ENCODE results near the gene PSMB8.
"Not testable (repeated sequence)": the region's sequence is repeated elsewhere in the genome, so short reads cannot be mapped to it uniquely, and the experiment has no call there.

The PSMB8 gene

DNA sequence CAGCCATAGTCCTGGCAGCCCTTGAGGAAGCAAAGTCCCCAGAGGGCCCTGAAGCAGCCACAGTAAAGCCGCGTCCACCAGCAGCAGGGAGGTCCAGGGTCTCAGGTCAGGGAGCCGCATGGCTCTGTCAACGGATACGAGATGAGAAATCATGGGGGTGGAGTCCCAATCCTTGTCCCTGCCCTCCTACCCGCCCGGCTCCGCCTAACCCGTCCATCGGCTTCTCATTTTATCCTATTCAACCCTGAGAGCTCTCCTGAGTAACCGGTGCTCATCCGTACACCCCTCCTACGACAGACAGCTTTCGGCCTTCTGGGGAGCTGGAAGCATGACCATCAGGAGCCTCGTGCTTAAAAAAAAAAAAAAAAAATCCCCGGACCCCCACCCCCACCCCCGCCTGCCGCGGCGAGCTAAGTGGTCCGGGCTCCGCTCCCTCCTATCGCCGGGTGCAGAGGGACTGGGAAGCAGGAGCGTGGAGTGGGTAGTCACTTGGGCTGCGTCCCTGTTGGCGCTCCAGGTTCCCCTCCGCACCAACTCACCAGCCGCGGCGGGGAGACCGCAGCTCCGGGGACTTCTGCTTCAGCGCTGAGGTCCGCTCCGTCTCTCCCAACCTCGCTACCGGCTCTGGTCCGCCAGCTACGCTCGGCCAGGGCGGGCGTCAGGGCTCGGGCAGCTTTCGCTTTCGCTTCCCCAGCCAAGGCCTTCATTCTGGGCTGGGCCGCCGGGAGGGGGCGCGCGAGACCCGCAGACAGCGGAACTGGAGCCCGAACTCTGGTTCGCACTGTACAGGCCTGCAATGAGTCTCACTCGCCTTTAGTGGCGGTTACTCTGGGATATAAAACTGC, 5.5 kb downstream of the PSMB8 start, which contains the start of gene TAP2:
Gene TAP2 (minus strand): TSS at position 626 of the 845 bp plus-strand sequence. CDS start 506 bp downstream, at position 120.
- peak; percentile 97 to 99 for DNase-seq (ENCODE audit: low read depth in 1 of 2, low spot score in 1 of 2)

DNA sequence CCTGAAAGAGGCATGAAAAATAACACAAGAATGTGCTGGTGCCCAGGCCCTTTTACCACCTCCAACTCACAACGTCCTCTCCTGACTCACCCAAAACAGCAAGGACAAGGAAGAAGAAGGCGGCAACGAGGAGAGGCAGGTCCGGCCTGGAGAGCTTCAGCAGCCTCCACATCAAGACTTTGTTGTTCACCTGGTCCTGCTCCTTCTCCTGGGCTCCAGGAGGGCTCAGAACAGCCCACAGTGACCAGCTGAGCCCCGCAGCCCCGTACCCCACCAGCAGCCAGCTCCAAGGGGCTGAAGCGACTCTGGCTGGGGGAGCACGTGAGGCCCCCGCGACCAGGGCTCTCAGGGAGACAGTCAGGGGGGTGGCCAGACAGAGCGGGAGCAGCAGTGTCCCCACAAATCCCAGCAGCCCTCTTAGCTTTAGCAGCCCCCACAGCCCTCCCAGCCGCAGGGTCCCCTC, 6.2 kb downstream of the PSMB8 start:
- no peak for DNase-seq (ENCODE audit: low read depth in 1 of 2, low spot score in 1 of 2)

DNA sequence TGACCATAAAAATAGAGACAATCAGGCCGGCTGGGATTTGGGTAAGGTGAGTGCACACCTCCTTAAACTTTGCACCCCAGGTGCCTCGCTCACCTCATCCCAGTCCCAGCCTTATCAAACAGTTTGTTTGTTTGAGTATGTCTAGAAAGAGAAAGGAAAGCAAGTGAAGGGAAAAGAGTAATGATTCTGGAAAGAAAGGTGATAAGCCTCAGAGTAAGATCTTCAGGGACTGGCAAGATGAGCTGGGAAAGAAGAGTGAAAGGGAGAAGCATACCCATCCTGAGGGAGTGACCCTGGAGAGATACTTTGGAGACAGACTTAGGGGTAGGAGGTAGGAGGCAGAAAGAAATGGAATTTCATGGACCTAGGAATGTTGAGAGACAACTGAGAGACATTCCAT, 7.0 kb downstream of the PSMB8 start:
- no peak for DNase-seq (ENCODE audit: low read depth in 1 of 2, low spot score in 1 of 2)

DNA sequence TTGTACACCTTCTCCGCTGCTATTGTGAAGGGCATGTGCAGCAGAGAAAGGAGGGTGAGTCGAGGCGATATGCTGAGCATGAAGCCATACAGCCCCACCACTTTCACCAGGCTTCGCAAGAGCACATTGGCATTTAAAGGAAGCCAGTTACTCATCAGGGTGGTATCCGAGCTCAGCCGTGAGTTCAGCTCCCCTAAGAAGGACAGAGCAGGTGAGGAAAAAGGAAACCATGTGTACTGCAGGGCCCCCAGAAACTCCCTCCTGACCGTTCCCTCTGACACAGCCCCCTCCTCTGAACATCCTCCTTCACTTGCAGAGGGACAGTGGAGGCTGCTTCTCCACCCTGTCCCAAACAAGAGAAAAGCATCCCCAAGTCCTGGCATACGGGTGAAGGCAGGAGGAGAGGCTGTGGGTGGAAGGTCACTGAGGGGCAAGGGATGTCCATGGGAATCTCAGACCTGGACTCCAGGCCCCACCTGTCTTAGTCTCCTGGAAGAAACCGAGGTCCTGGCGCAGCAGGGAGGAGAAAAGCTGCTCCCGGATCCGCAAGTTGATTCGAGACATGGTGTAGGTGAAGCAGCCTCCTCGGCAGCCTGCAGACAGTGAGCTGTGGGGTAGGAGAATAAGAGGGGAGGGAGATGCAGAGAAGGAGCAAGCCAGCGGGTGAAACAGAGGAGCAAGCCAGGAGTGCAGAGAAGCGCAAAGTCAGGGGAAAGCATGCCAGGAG, 8.5 kb downstream of the PSMB8 start:
- DNase-seq (ENCODE audit: low read depth in 1 of 2, low spot score in 1 of 2): no peak

DNA sequence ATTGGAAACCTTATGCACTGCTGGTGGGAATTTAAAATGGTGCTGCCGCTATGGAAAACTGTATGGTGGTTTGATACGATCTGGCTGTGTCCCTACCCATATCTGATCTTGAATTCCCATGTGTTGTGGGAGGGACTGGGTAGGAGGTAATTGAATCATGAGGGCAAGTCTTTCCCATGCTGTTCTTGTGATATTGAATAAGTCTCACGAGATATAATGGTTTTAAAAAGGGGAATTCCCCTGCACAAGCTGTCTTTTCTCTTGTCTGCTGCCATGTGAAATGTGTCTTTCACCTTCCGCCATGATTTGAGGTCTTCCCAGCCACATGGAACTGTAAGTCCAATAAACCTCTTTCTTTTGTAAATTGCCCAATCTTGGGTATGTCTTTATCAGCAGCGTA, 10.2 kb downstream of the PSMB8 start:
- no peak for DNase-seq (ENCODE audit: low read depth in 1 of 2, low spot score in 1 of 2)

DNA sequence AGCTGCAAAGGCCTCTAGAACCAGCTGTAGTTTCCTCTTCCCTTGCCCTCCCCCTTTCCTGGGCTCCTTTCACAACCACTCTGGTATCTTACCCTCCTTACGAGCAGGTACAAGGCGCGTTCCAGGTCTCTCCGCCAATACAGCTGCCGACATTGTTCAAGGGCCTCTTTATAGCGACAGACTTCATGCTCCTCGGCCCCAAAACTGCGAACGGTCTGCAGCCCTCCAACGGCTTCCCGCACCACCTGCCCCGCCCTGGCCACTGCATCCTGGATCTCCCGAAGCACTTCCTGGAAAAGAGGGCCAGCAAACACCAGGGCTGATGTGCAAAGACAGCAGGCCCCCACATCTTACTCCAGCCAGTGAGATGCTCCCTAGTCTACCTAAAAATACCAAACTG, 11.3 kb downstream of the PSMB8 start:
- DNase-seq (ENCODE audit: low read depth in 1 of 2, low spot score in 1 of 2): no peak

DNA sequence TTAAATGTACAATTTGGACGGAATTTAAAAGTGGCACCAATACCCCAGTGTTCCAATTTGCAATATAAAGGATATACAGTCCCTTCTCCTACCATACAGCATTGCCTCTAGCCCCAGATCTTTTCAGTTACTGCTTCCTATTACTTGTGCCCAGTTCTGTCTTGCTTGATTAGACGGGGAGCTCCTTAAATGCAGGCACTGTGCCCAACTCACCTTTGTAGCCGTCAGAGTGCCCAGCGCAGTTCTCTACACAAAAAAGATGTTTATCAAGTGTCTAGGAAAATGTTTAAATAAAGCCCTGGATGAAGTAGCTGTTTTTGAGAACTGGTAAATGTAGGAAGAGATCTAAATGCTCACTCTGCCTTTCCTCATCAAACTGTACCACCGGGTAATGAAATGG, 12.9 kb downstream of the PSMB8 start:
- DNase-seq (ENCODE audit: low read depth in 1 of 2, low spot score in 1 of 2): no peak

DNA sequence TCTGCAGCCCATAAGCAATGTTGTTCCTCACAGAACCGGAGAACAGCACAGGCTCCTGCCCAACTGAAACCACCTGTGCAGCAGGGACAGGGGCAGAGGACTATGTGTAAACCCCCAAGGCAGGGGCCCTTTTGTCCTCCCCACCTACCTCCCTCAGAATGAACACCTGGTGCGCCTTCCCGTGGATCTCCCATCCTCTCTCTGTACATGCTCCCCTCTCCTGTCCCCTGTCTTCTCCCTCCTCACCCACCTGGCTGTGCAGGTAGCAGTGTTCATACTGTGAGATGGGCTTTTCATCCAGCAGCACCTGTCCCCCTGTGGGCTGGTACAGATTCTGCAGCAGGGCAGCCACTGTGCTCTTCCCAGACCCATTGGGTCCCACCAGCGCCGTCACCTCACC, 13.8 kb downstream of the PSMB8 start:
- DNase-seq (ENCODE audit: low read depth in 1 of 2, low spot score in 1 of 2): no peak

DNA sequence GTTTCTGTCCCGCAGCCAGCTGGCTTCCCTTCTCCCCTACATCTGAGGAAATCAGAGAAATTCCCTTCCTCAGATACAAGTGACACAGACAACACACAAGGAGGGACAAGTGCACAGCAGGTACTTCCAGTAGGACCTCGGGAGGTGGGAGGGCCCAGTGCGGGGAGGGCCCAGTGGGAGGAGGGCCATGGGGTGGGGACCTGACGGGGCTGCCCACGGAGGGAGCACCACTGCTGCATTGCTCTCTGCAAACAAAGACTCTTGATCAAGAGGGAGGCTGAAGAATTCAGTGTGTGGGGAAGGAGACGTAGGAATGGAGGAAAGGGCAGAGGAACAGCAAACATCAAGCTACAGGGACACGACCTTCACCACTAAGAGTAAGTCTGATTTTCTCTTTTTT, 14.4 kb downstream of the PSMB8 start:
- no peak for DNase-seq (ENCODE audit: low read depth in 1 of 2, low spot score in 1 of 2)

DNA sequence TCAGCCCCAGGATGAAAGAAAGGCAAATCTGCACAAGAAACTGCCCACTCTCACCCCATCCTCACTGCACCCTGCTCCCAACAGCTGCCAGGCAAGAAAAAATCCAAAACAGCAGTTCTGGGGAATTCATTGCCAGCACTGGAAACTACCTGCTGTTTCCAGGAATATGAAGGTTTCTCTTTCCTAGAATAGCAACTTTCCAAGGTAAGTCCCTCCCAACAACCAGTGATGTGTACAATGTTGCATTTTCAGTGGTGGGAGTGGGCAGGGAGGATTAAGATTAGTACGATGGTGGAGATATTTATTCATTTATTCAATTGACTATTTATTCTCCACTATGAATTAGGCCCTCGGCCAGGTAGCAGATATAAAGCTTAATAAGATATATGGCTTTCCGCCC, 16.8 kb downstream of the PSMB8 start:
- DNase-seq (ENCODE audit: low read depth in 1 of 2, low spot score in 1 of 2): no peak

DNA sequence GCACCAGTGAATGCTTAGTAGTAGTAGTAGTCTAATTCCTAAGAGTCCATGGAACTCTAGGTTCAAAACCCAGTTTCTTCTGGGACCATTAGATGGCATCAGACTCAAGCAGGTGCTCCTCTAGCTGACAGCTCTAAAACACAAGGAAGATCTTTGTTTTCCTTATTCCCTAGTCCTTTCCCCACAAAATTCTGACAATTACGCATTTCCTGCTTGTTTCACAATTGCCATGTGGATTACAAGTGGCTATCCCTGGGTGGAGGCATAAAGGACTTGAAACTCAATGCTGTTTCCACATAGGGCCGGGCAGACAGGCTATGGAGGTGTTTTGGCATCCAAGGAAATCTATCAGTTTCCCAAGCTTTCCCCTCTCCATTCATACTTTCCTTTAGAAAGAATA, 17.9 kb downstream of the PSMB8 start:
- no peak for DNase-seq (ENCODE audit: low read depth in 1 of 2, low spot score in 1 of 2)

DNA sequence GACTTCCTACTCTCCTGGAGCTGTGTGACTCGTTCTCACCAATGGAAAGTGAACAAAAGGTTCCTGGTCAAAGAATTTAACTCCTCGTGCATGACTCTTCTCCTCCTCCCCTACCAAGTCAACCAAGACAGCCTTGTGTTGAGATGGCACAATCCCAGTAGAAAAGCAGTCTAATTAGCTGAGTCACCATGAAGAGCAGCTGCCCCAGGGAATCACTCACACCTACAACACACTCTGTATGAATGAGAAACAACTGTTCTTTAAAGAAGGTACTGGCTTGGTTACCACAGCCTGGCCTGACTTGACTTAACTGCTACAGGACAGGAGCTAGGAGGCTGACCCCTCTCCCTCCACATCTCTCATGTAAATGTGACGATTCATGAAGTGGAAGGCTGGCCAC, 24.1 kb downstream of the PSMB8 start:
- no peak for DNase-seq (ENCODE audit: low read depth in 1 of 2, low spot score in 1 of 2)

DNA sequence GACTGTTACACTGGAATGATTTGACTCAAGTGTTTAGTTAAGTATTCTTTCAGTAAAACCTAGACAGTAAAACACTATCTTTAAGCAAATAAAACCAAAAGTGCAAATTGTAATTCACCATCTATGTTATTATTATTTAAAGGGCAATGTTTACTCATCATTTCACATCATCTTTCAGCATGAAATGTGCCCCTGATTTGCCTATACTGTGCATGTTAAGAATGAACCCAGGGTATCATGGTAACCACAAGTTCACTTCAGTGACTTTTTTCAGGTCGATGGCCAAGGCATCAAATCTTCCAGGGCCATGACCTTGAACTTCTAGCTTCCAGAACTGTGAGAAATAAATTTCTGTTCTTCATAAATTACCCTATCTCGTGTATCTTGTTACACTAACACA, 25.0 kb downstream of the PSMB8 start:
- DNase-seq (ENCODE audit: low read depth in 1 of 2, low spot score in 1 of 2): no peak

DNA sequence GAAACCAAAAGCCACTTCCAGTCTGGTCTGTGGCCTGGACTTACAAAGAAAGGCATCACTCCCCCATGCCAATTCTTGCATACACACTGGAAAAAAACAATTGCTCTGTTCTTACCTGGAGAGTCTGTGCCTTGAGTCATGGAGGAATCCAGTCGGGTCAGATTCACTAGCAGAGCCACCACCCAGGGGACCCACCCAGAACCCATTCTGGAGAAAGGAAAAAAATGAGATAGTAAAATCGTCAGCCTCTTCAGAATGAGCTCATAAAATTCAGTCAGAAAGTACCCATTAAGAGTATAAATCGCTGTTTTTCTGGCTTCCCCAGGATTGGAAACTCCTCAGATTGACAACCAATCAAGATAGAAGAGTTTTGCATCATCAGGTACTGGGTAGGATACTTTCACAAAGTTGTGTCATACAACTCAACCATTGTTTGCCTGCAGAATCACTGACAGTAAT, 27.1 kb downstream of the PSMB8 start, which contains the start of gene HLA-DOB:
Gene HLA-DOB (minus strand): TSS at position 257 of the 459 bp plus-strand sequence. CDS start 51 bp downstream, at position 206.
- no peak for DNase-seq (ENCODE audit: low read depth in 1 of 2, low spot score in 1 of 2)

DNA sequence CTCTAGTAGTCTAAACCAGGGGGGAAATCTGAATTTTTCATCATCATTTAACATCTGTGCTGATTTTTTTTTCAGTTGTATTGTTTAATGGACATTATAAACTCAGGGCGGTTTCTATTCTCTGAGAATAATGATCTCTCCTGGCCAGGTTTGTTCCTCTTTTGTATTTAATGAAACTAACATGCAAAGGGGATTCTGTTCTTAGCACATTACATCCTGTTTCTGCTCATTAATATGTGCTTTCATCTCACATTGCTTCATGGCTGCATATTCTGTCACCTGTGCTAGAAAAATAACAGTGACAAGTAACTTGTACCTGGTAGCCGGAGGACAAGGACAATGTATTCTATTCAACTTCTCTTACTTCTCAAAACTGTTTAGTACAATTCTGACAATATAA, 27.9 kb downstream of the PSMB8 start:
- DNase-seq (ENCODE audit: low read depth in 1 of 2, low spot score in 1 of 2): no peak

DNA sequence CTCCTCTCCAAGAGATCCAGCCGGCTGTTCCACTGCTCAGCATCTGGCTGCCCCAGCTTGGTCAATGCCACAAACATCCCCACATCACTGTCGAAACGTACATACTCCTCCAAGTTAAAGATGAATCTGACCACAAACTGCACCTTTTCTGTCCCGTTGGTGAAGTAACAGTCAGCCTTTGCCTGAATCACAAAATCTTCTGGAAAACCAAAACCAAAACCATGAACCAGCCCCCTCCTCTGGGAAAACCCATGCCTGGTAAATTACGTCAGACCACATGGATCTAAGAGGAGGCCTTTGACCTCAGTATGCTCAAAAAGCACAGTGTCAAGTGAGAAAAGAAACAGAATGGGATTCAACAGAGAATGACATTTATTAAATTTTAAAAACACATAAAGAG, 28.7 kb downstream of the PSMB8 start:
- DNase-seq (ENCODE audit: low read depth in 1 of 2, low spot score in 1 of 2): no peak

DNA sequence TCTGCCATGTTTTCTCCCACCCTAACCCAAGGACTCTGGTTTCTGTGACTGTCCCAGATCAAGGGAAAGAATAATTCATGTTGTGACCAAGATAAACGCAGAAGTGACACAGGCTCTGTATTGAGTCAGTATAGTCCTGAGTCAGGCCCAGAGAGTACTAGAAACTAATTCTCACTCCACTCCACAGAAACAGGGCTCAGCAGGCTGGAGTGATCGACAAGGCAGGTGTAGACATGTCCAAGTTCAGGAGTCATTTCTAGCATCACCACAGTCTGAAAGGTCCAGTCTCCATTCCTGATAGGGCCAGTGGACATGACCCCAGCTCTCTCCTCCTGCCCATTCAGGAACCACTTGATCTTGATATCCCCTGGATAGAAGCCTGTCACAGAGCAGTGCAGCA, 29.7 kb downstream of the PSMB8 start:
- DNase-seq (ENCODE audit: low read depth in 1 of 2, low spot score in 1 of 2): no peak

DNA sequence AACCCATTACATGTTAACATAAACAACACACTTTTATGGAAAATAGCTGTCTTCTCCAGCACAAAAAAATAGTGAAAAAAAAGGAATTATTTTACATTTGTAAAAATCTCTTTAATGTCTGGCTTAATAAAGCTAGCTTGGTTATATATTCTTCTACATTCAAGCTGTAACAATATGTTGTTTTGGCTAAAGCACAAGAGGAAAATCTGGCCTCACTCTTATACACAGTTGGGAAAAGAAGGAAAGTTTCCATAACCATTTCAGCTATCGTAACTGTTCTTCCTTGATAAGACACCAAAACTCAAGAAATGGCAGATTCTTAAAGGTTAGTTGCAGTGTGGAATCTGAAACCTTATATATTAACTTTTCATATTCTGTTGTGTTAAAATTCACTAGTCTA, 34.7 kb downstream of the PSMB8 start:
- no peak for DNase-seq (ENCODE audit: low read depth in 1 of 2, low spot score in 1 of 2)

DNA sequence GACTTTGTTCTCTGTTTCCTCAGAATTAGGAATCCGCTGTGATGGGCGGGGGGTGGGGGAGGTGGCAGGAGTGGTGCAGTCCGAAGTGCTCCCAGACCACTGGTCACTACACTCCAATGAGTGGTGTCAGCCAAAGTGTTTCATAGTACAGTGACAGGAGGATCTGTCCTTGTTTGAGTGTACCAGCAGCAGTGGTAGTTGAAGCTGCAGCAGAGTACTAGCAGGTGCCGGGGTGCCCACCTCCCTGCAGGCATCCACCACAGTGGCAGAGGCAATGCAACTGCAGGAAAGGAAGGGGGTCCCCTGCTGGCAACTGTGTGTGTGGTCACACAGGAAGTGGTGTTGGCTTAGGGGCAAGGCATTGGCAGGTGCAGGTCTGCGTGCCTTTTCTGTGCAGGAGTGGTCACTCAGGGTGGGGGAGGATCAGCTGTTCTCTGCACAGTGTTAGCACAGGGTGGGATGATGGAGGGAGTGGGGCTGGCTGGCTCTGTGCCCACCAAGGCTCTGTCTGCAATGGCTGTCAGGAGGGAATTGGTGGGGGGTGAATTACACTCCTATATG, 36.7 kb downstream of the PSMB8 start:
- DNase-seq (ENCODE audit: low read depth in 1 of 2, low spot score in 1 of 2): no peak

DNA sequence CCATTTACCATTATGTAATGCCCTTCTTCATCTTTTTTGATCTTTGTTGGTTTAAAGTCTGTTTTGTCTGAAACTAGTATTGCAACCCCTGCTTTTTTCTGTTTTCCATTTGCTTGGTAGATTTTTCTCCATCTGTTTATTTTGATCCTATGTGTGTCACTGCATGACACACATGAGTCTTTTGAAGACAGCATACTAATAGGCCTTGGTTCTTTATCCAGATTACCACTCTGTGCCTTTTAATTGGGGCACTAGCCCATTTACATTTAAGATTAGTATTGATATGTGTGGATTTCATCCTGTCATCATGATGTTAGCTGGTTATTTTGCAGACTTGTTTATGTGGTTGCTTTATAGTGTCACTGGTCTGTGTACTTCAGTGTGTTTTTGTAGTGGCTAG, 38.4 kb downstream of the PSMB8 start:
- DNase-seq (ENCODE audit: low read depth in 1 of 2, low spot score in 1 of 2): not testable (repeated sequence)

DNA sequence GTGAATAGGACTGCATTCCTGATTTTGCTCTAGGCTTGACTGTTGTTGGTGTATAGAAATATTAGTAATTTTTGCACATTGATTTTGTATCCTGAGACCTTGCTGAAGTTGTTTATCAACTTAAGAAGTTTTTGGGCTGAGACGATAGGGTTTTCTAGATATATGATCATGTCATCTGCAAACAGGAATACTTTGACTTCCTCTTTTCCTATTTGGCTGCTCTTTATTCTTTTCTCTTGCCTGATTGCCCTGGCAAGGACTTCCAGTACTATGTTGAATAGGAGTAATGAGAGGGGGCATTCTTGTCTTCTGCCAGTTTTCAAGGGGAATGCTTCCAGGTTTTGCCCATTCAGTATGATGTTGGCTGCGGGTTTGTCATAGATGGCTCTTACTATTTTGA, 40.4 kb downstream of the PSMB8 start:
- no peak for DNase-seq (ENCODE audit: low read depth in 1 of 2, low spot score in 1 of 2)

DNA sequence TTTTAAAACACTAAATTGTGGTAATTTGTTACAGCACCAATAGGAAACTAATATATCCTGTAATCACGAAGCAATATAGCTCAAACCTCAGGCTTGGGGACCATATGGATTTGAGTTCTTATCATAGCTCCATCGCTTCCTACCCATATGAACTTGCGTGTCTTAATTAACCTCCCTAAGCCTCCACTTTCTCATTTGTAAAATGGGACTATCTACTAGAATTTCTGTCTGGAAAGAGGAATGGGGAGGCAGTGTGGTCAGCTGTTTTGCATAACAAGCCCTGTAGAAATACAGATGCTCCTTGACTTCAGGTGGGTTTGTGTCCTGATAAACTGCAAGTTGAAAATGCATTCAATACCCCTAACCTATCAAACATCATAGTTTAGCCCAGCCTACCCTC, 44.1 kb downstream of the PSMB8 start:
- no peak for DNase-seq (ENCODE audit: low read depth in 1 of 2, low spot score in 1 of 2)
